Loucy (cell line): ENCODE measurements around the gene IGFBP4.

Experiments
- CTCF ChIP-seq: fragments of 200-600 bp; sonication (generic); conservative IDR thresholded peaks from 2 replicates; pipeline ENCODE4 v1.5.1; 2014; ENCODE audit warnings: mild to moderate bottlenecking, antibody characterized with exemption, low read length
- EZH2phosphoT487 ChIP-seq: fragments of 200-600 bp; IDR thresholded peaks from 2 replicates; pipeline ENCODE4 v1.6.1; 2018; ENCODE audit warnings: antibody characterized with exemption, mild to moderate bottlenecking, moderate library complexity, borderline replicate concordance

- TF ChIP-seq CTCF (no peak), EZH2phosphoT487 (no peak)
Observed at GRCh38 chr17:40459636-40460603, 16.7 kb downstream of the IGFBP4 start.
